ENCODE results near the gene MST1.
A peak's percentile ranks its signal among the peaks of the same experiment; 100 is the strongest.
"Not testable (repeated sequence)": the region's sequence is repeated elsewhere in the genome, so short reads cannot be mapped to it uniquely, and the experiment has no call there.

The MST1 gene

DNA sequence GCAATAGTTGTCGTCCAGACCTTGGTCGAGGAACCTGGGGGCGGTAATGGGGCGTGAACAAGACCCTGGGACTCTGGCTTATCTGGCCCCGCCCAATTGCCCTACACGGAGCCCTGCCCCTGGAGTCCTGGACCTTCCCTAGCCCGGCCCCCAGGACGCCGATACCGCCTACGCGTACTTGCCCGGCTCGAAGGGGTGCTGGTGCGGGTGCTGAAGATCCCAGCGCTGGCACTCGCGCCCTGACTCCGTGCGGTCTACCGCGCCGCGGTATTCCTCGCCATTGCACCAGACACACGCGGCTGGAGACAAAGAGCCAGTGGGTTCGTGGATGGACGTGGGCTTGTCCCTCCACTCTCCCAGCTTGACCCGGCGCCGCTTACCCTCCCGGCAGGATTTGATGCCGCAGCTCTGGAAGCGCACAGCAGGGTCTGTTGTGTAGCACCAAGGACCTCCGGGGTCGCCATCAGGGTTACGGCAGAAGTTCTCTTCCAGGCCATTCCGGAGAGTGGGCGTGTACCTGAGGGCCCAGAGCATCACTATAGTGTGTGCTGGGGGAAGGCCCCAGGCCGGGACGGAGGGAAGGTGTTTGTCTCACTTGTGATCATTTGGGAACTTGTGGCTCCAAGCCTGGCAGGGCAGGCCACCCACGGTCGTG is 2.4 kb downstream of the MST1 start:
- Histone ChIP-seq H3K36me3 (ENCODE audit: control insufficient read depth in 2 of 2, insufficient read depth in 2 of 2, low read length in 2 of 2) (peaks cover 16 to 18% of the 10 kb centered on the region in 2 donors), H3K4me3 (ENCODE audit: low read length in 2 of 2) (peak overlapping the region in 1 of 2 donors; percentile 35), H3K4me1 (ENCODE audit: control insufficient read depth, insufficient read depth, low read length) (peaks cover 26% of the 10 kb centered on the region)
- H3K9ac ChIP-seq (ENCODE audit: low read length in 2 of 2); H3K9me3 ChIP-seq (ENCODE audit: control insufficient read depth in 2 of 2, low read length in 2 of 2); H3K27ac ChIP-seq (ENCODE audit: low read length); H3K27me3 ChIP-seq (ENCODE audit: control insufficient read depth in 1 of 2, insufficient read depth in 2 of 2, low read length in 2 of 2): not testable (repeated sequence)

DNA sequence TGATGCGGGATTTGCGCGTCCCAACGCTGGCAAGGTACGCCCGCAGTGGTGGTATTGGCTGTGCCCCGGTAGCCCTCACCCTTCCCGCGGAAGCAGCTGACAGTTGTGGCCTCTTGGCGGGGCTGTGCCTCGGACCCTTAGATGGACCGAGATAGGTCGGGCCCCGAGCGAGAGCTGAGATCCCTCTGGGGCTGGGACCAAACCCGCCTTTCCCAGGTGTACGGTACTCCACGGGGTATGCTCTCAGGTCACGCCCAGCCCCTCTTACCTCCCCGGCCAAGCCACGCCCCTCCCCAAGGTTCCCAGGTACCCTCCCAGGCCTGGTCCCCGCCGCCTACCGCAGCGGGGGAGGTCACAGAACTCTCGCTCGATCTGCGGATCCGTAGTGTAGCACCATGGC is 2.9 kb downstream of the MST1 start:
- Histone ChIP-seq H3K4me3 (ENCODE audit: low read length in 2 of 2) (peak overlapping the region in 1 of 2 donors; percentile 35), H3K36me3 (ENCODE audit: control insufficient read depth in 2 of 2, insufficient read depth in 2 of 2, low read length in 2 of 2) (peaks cover 21 to 24% of the 10 kb centered on the region in 2 donors), H3K4me1 (ENCODE audit: control insufficient read depth, insufficient read depth, low read length) (peaks cover 26% of the 10 kb centered on the region)
- not testable (repeated sequence) for H3K27ac ChIP-seq (ENCODE audit: low read length); H3K9me3 ChIP-seq (ENCODE audit: control insufficient read depth in 2 of 2, low read length in 2 of 2); H3K9ac ChIP-seq (ENCODE audit: low read length in 2 of 2); H3K27me3 ChIP-seq (ENCODE audit: control insufficient read depth in 1 of 2, insufficient read depth in 2 of 2, low read length in 2 of 2)

DNA sequence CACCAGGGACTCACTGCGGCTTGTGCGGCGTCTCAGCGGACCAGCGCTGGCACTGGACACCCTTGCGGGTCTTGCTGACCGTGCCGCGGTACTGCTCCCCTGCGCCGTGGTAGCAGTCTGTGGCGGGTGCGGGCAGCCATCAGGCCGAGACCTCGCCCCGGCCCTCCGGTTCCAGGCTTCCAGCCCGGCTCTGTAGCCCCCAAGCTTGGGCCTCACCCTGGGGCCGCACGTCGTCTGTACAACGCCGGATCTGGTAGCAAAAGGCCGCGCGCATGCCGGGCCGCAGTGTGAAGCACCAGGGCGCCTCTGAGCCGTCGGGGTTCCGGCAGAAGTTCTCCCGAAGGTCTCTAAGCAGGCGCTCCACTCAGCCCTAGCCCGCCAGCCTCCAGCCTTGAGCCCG is 3.4 kb downstream of the MST1 start:
- Histone ChIP-seq H3K36me3 (ENCODE audit: control insufficient read depth in 2 of 2, insufficient read depth in 2 of 2, low read length in 2 of 2) (peaks cover 22 to 28% of the 10 kb centered on the region in 2 donors), H3K4me1 (ENCODE audit: control insufficient read depth, insufficient read depth, low read length) (peaks cover 22% of the 10 kb centered on the region)
- H3K27ac ChIP-seq (ENCODE audit: low read length); H3K4me3 ChIP-seq (ENCODE audit: low read length in 2 of 2); H3K9ac ChIP-seq (ENCODE audit: low read length in 2 of 2); H3K9me3 ChIP-seq (ENCODE audit: control insufficient read depth in 2 of 2, low read length in 2 of 2); H3K27me3 ChIP-seq (ENCODE audit: control insufficient read depth in 1 of 2, insufficient read depth in 2 of 2, low read length in 2 of 2): not testable (repeated sequence)

DNA sequence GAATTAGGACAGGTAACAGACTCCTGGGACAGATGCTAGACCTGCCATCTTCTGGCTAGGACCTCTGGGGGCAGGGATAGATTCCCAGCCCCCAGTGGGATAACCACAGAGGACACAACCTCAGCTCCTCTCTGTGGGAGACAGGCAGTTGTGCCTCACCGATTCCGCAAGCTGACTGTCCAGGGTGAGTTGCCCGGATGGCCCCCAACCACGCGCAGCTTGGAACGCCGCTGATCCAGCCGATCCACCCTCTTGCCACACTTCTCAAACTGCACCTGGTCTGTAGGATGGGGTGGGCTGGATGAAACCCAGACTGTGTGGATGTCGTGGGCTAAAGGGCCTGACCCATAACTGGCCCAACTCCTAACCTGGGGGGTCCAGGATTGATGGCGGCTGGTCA is 4.2 kb downstream of the MST1 start:
- H3K4me1 ChIP-seq (ENCODE audit: control insufficient read depth, insufficient read depth, low read length), result peaks cover 15% of the 10 kb centered on the region
- not testable (repeated sequence) for H3K27ac ChIP-seq (ENCODE audit: low read length); H3K4me3 ChIP-seq (ENCODE audit: low read length in 2 of 2); H3K9ac ChIP-seq (ENCODE audit: low read length in 2 of 2); H3K9me3 ChIP-seq (ENCODE audit: control insufficient read depth in 2 of 2, low read length in 2 of 2); H3K27me3 ChIP-seq (ENCODE audit: control insufficient read depth in 1 of 2, insufficient read depth in 2 of 2, low read length in 2 of 2)
- H3K36me3 ChIP-seq (ENCODE audit: control insufficient read depth in 2 of 2, insufficient read depth in 2 of 2, low read length in 2 of 2), result peaks cover 29 to 36% of the 10 kb centered on the region in 2 donors

DNA sequence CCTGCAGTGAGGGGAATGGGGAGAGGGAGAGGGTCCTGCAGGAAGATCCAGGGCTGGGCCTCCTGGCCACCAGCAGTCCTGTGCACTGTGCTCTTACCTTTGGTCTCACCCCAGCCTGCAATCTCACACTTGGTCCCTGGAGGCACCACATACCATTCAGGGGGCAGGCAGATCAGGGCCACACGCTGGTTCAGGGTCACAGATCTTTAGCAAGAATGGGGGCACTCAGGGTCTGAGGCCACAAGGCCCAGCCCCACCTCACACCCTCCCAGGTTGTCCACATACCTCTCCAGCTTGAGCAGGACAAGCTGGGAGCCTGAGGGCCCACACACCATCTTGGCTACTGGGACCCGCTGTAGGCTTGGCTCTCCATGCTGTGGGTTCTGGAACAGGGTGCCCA is 4.8 kb downstream of the MST1 start:
- not testable (repeated sequence) for H3K9me3 ChIP-seq (ENCODE audit: control insufficient read depth in 2 of 2, low read length in 2 of 2); H3K9ac ChIP-seq (ENCODE audit: low read length in 2 of 2); H3K27me3 ChIP-seq (ENCODE audit: control insufficient read depth in 1 of 2, insufficient read depth in 2 of 2, low read length in 2 of 2); H3K4me3 ChIP-seq (ENCODE audit: low read length in 2 of 2); H3K27ac ChIP-seq (ENCODE audit: low read length)
- peaks cover 35 to 41% of the 10 kb centered on the region in 2 donors for H3K36me3 ChIP-seq (ENCODE audit: control insufficient read depth in 2 of 2, insufficient read depth in 2 of 2, low read length in 2 of 2)
- H3K4me1 ChIP-seq (ENCODE audit: control insufficient read depth, insufficient read depth, low read length), result peaks cover 15% of the 10 kb centered on the region

DNA sequence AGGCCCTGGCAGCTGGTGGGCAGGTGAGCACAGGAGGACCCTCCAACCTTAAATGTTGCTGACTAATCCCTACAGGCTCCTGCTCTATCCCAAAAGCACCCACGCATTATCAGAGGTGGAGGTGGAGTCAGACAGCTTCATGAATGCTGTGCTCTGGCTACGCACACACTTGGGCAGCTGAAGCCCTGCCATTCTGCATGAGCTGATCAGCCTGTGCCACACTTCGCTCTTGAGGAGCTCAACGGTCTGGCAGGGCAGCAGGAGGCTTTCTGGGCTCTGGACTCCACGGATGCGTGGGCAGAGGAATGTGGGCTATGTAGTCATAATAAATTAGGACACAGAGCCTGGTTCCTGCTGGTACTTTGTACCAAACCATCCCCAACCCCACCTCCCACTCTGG is 6.1 kb downstream of the MST1 start:
- H3K36me3 ChIP-seq (ENCODE audit: control insufficient read depth in 2 of 2, insufficient read depth in 2 of 2, low read length in 2 of 2), result peaks cover 47 to 54% of the 10 kb centered on the region in 2 donors
- H3K27ac ChIP-seq (ENCODE audit: low read length), result no peak overlapping the region
- H3K4me3 ChIP-seq (ENCODE audit: low read length in 2 of 2), result no peak overlapping the region

DNA sequence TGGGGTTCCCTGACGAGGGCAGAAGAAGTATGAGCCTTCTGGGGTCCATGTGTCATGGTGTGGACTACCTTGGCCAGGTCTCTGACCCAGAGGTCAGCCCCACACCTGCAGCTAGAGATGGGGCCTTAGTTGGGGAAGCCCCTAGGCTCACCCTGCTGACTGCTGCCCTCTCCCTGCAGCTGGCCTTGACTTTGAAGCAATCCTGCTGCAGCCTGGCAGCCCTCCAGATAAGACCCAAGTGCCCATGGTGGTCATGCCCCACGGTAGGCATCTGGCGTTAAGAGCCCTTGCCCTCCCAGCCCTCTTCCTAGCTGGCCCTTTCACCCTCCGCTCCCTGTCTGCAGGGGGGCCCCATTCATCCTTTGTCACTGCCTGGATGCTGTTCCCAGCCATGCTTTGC is 7.7 kb downstream of the MST1 start:
- Histone ChIP-seq H3K27me3 (ENCODE audit: control insufficient read depth in 1 of 2, insufficient read depth in 2 of 2, low read length in 2 of 2) (peaks cover 0 to 2% of the 10 kb centered on the region in 2 donors), H3K9me3 (ENCODE audit: control insufficient read depth in 2 of 2, low read length in 2 of 2) (no peaks in the 10 kb centered on the region), H3K4me1 (ENCODE audit: control insufficient read depth, insufficient read depth, low read length) (peaks cover 4% of the 10 kb centered on the region), H3K36me3 (ENCODE audit: control insufficient read depth in 2 of 2, insufficient read depth in 2 of 2, low read length in 2 of 2) (peaks cover 61 to 69% of the 10 kb centered on the region in 2 donors), H3K27ac (ENCODE audit: low read length) (no peak overlapping the region), H3K9ac (ENCODE audit: low read length in 2 of 2) (no peak overlapping the region), H3K4me3 (ENCODE audit: low read length in 2 of 2) (no peak overlapping the region)

More for the DNA sequence above, 6.1 kb downstream of the MST1 start:
- peaks cover 5 to 9% of the 10 kb centered on the region in 2 donors for H3K27me3 ChIP-seq (ENCODE audit: control insufficient read depth in 1 of 2, insufficient read depth in 2 of 2, low read length in 2 of 2)
- no peak overlapping the region for H3K9ac ChIP-seq (ENCODE audit: low read length in 2 of 2)
- peaks cover 8% of the 10 kb centered on the region for H3K4me1 ChIP-seq (ENCODE audit: control insufficient read depth, insufficient read depth, low read length)
- H3K9me3 ChIP-seq (ENCODE audit: control insufficient read depth in 2 of 2, low read length in 2 of 2), result no peaks in the 10 kb centered on the region

DNA sequence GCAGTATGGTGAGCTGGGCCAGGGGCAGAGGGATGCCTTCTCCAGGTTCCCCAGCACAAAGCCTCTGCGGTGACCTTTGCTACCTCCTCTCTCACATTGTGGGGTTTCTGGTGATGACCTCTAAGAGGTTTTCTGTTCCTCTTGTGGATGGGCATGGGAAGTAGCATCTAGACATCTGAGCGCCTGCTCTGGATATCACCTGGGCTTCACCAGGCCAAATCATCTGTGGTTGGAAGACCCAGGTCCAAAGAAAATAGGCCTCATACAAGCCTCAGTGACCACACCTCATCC is 8.1 kb downstream of the MST1 start:
- H3K4me1 ChIP-seq (ENCODE audit: control insufficient read depth, insufficient read depth, low read length), result peaks cover under 1% of the 10 kb centered on the region
- peaks cover 65 to 73% of the 10 kb centered on the region in 2 donors for H3K36me3 ChIP-seq (ENCODE audit: control insufficient read depth in 2 of 2, insufficient read depth in 2 of 2, low read length in 2 of 2)
- no peaks in the 10 kb centered on the region for H3K27me3 ChIP-seq (ENCODE audit: control insufficient read depth in 1 of 2, insufficient read depth in 2 of 2, low read length in 2 of 2)
- no peak overlapping the region for H3K4me3 ChIP-seq (ENCODE audit: low read length in 2 of 2)
- no peak overlapping the region for H3K27ac ChIP-seq (ENCODE audit: low read length)
- no peak overlapping the region for H3K9ac ChIP-seq (ENCODE audit: low read length in 2 of 2)
- H3K9me3 ChIP-seq (ENCODE audit: control insufficient read depth in 2 of 2, low read length in 2 of 2), result no peaks in the 10 kb centered on the region

DNA sequence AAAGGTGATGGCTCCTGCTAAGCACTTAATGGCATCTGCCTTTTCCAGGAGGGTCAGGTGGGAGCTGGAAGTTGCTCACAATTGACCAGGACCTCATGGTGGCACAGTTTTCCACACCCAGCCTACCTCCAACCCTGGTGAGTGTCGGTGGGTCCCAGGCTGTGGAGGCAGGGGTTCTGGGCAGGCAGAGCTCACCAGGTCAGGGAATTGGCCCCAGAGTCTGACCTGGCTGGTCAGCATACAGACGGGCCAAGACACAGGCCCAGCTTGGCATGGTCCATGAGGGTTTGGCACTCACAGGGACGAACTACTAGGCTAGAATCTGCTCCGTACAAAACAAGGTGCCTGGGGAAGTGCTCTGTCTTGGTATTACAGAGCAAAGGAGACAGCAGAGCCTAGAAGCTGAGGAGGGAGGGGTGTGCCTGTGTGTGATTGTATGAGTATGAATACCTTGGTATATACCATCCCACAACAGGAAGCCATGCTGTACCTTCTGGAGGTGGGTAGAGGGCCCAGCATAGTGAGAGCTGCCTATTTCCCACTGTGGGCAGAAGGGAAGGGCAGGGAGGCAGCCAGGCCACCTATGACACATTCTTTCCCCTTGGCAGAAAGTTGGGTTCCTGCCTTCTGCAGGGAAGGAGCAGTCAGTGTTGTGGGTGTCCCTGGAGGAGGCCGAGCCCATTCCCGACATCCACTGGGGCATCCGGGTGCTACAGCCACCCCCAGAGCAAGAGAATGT is 8.6 kb downstream of the MST1 start:
- Histone ChIP-seq H3K4me1 (ENCODE audit: control insufficient read depth, insufficient read depth, low read length) (no peaks in the 10 kb centered on the region), H3K9ac (ENCODE audit: low read length in 2 of 2) (no peak overlapping the region), H3K9me3 (ENCODE audit: control insufficient read depth in 2 of 2, low read length in 2 of 2) (no peaks in the 10 kb centered on the region), H3K36me3 (ENCODE audit: control insufficient read depth in 2 of 2, insufficient read depth in 2 of 2, low read length in 2 of 2) (peaks cover 67 to 76% of the 10 kb centered on the region in 2 donors), H3K4me3 (ENCODE audit: low read length in 2 of 2) (no peak overlapping the region), H3K27me3 (ENCODE audit: control insufficient read depth in 1 of 2, insufficient read depth in 2 of 2, low read length in 2 of 2) (no peaks in the 10 kb centered on the region), H3K27ac (ENCODE audit: low read length) (no peak overlapping the region)

DNA sequence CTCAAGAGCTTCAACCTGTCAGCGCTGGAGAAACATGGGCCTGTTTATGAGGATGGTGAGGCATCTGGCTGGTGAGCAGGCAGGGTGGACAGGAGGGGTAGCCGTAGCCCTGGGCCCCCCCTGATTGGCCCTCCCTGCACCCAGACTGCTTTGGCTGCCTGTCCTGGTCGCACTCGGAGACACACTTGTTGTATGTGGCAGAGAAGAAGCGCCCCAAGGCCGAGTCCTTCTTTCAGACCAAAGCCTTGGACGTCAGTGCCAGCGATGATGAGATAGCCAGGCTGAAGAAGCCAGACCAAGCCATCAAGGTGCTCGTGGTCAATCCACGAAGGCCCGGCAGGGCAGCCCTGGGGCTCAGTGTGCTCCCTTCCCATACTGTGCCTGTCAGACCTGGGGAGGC is 13.4 kb downstream of the MST1 start:
- H3K36me3 ChIP-seq (ENCODE audit: control insufficient read depth in 2 of 2, insufficient read depth in 2 of 2, low read length in 2 of 2), result peaks cover 45 to 49% of the 10 kb centered on the region in 2 donors
- H3K4me1 ChIP-seq (ENCODE audit: control insufficient read depth, insufficient read depth, low read length), result peaks cover 19% of the 10 kb centered on the region
- no peaks in the 10 kb centered on the region for H3K9me3 ChIP-seq (ENCODE audit: control insufficient read depth in 2 of 2, low read length in 2 of 2)
- H3K27me3 ChIP-seq (ENCODE audit: control insufficient read depth in 1 of 2, insufficient read depth in 2 of 2, low read length in 2 of 2), result no peaks in the 10 kb centered on the region
- no peak overlapping the region for H3K9ac ChIP-seq (ENCODE audit: low read length in 2 of 2)
- H3K27ac ChIP-seq (ENCODE audit: low read length), result no peak overlapping the region
- H3K4me3 ChIP-seq (ENCODE audit: low read length in 2 of 2), result no peak overlapping the region

DNA sequence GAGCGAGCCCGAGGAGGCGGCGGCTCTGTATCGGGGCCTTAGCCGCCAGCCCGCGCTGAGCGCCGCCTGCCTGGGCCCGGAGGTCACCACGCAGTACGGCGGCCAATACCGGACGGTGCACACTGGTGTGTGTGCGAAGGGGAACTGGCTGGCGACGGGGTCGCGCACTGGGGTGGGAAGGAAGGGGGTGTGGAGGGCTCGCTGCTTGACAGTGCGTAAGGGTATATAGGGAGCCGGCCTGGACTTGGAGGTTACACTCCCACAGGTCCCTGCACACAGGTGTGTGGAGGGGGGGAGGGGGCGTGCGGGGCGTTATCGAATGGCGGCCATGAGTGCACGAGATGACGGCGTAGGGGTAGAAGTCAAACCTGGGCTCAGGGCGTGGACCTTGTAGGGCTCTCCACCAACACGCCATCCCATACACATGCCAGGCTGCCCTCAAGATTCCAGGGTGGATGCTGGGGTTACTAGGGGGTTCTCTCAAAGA is 14.7 kb downstream of the MST1 start:
- Histone ChIP-seq H3K36me3 (ENCODE audit: control insufficient read depth in 2 of 2, insufficient read depth in 2 of 2, low read length in 2 of 2) (peaks cover 33 to 36% of the 10 kb centered on the region in 2 donors), H3K4me3 (ENCODE audit: low read length in 2 of 2) (peak overlapping the region; percentile 79 to 88), H3K9ac (ENCODE audit: low read length in 2 of 2) (peak overlapping the region; percentile 73 to 75), H3K4me1 (ENCODE audit: control insufficient read depth, insufficient read depth, low read length) (peaks cover 19% of the 10 kb centered on the region), H3K27ac (ENCODE audit: low read length) (no peak overlapping the region), H3K27me3 (ENCODE audit: control insufficient read depth in 1 of 2, insufficient read depth in 2 of 2, low read length in 2 of 2) (peaks cover 0 to under 1% of the 10 kb centered on the region in 2 donors), H3K9me3 (ENCODE audit: control insufficient read depth in 2 of 2, low read length in 2 of 2) (no peaks in the 10 kb centered on the region)

All from stomach smooth muscle (tissue), 2 donors.